Measurements from ENCODE around the gene NACC1. TPM values are rescaled to one million over a fixed set of nuclear protein-coding genes. Genes with fewer than 3 reads are reported as not detected.

NACC1 gene
- total and polyA plus RNA-seq, 7 donors: 11.9 to 63.4 (median 43.5) TPM

DNA sequence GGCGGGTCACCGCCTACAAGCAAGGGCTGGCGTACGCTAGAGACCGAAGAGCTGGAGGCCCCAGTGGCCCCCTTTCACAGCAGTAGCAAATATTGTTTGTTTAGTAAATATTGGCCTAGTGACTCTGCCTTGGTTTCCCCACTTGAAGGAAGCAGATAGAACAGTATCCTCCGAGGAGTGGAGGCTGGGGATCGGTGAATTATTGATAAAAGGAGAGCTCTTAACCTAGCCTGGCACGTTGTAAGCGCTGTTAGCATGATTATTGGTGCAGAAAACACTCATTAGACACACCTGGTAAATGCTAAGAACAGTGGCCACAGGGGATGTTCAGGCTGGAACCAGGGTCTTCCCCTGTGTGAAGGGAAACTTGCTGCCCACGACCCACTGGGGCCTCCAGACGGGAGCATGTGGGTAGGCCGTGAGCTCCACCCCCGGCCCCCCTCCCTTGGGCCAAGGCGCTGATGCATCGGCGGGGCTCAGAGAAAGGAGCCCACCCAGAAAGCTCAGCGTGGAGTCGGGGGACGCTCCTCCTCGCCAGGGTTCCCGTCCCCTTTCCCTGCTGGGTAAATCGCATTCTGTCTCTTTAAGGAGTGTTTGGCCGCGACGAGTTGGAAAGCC lies 34.4 kb downstream of the NACC1 start:
- Histone ChIP-seq H3K4me3 (peak overlapping the region; percentile 76), H3K27me3 (ENCODE audit: insufficient read depth in 3 of 3, low read length in 2 of 3) (no peaks in the 10 kb centered on the region), H3K9me3 (no peaks in the 10 kb centered on the region), H3K4me1 (peaks cover 22% of the 10 kb centered on the region), H3K27ac (peak overlapping the region; percentile 95), H3K36me3 (ENCODE audit: insufficient read depth in 1 of 2, low read depth in 1 of 2) (peaks cover 0 to 1% of the 10 kb centered on the region in 2 donors)
- TF ChIP-seq, protein P1, sequence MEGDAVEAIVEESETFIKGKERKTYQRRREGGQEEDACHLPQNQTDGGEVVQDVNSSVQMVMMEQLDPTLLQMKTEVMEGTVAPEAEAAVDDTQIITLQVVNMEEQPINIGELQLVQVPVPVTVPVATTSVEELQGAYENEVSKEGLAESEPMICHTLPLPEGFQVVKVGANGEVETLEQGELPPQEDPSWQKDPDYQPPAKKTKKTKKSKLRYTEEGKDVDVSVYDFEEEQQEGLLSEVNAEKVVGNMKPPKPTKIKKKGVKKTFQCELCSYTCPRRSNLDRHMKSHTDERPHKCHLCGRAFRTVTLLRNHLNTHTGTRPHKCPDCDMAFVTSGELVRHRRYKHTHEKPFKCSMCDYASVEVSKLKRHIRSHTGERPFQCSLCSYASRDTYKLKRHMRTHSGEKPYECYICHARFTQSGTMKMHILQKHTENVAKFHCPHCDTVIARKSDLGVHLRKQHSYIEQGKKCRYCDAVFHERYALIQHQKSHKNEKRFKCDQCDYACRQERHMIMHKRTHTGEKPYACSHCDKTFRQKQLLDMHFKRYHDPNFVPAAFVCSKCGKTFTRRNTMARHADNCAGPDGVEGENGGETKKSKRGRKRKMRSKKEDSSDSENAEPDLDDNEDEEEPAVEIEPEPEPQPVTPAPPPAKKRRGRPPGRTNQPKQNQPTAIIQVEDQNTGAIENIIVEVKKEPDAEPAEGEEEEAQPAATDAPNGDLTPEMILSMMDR (IDR thresholded peaks at IDR 0.05): no peak
- 0 to 1% (median 1%) methylated on average over 22 to 25 of the region's 25 CpGs for WGBS, 3 donors
- intact Hi-C loops (cut with DNase I): loop anchor here (5.0 kb wide), 2 partner anchors 690 to 1410 kb away; no protein-coding TSS in a partner anchor
- no peak for DNase-seq
- peak; percentile 1 to 5 (median 3) for ATAC-seq

DNA sequence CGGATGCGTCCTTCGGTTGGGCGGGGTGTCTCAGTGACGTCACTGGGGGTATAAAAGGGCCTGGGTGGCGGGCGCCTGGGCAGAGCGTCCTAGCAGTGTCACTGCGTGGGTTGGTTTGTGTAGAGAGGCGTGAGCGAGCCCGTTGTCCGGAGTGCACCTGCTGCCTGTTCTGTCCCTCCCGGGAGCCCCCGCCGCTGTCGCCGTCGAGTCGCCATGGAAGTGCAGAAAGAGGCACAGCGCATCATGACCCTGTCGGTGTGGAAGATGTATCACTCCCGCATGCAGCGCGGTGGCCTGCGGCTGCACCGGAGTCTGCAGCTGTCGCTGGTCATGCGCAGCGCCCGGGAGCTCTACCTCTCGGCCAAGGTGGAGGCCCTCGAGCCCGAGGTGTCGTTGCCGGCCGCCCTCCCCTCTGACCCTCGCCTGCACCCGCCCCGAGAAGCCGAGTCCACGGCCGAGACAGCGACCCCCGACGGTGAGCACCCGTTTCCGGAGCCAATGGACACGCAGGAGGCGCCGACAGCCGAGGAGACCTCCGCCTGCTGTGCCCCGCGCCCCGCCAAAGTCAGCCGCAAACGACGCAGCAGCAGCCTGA lies 35.0 kb downstream of the NACC1 start:
- TF ChIP-seq, protein P1 (IDR thresholded peaks at IDR 0.05): no peak
- WGBS, 3 donors: 3 to 6% (median 4%) methylated on average over 55 to 59 of the region's 59 CpGs
- H3K27ac ChIP-seq: peak overlapping the region; percentile 95
- intact Hi-C loops (cut with DNase I): loop anchor here (5.0 kb wide), 2 partner anchors 689 to 1409 kb away; no protein-coding TSS in a partner anchor
- DNase-seq: peak; percentile 93 to 97
- peak; percentile 56 to 69 (median 62) for ATAC-seq
- peaks cover 22% of the 10 kb centered on the region for H3K4me1 ChIP-seq
- no peaks in the 10 kb centered on the region for H3K27me3 ChIP-seq (ENCODE audit: insufficient read depth in 3 of 3, low read length in 2 of 3)
- H3K9me3 ChIP-seq: no peaks in the 10 kb centered on the region
- peak overlapping the region; percentile 76 for H3K4me3 ChIP-seq
- H3K36me3 ChIP-seq (ENCODE audit: insufficient read depth in 1 of 2, low read depth in 1 of 2): no peaks in the 10 kb centered on the region

DNA sequence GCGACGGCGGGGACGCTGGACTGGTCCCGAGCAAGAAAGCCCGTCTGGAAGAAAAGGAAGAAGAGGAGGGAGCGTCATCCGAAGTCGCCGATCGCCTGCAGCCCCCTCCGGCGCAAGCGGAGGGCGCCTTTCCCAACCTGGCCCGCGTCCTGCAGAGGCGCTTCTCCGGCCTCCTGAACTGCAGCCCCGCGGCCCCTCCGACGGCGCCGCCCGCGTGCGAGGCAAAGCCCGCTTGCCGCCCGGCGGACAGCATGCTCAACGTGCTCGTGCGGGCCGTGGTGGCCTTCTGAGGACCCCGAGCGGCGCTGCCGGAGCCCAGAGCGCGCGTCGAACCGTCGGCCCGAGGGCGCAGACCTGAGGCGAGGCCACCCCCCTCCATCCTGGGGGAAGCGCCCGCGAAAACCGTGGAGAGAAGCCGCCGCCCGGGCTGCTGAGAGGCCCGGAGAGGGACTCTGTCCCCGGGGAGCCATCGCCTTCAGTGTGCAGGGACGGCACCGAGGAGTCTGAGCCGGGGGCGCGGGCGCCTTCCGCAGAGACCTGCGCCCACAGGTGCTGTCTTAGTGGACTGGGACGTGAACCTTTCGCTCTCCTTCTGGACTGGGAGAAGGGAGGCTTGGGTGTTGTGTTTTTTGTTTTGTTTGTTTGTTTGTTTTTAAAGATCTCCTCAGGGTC lies 35.6 kb downstream of the NACC1 start:
- Histone ChIP-seq H3K4me3 (peak overlapping the region; percentile 76), H3K4me1 (peaks cover 18% of the 10 kb centered on the region), H3K27me3 (ENCODE audit: insufficient read depth in 3 of 3, low read length in 2 of 3) (no peaks in the 10 kb centered on the region), H3K9me3 (no peaks in the 10 kb centered on the region), H3K27ac (peak overlapping the region; percentile 95), H3K36me3 (ENCODE audit: insufficient read depth in 1 of 2, low read depth in 1 of 2) (no peaks in the 10 kb centered on the region)
- ATAC-seq (no peak), DNase-seq (peak; percentile 50 to 65)
- intact Hi-C loops (cut with DNase I): loop anchor here (5.0 kb wide), 2 partner anchors 689 to 1409 kb away; no protein-coding TSS in a partner anchor
- TF ChIP-seq, protein P1 (IDR thresholded peaks at IDR 0.05): no peak
- 23 to 34% (median 29%) methylated on average over 66 to 69 of the region's 69 CpGs for WGBS, 3 donors

DNA sequence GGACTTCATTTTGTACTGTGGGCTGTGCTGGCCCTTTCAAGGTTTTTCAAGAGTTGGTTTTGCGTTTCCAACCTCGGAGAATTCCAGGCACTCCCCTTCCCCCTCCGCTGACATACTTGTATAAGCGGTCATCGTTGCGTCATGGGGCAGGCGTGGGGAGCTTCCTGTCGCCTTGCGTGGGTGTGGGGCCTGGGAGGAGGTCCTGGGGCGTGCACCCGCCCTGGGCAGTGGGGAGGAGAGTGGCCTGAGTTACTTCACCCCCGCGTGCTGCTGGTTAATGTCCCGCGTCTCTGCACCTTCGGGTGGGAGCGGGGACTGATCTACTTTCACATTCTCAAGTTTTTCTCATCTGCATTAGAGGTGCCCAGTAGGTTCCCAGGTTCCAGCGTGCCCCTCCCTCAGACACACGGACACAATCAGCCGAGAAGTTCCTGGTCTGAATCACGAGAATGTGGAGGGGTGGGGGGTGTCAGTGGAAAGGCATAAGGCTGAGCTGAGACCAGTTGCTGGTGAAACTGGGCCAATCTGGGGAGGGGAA lies 36.2 kb downstream of the NACC1 start:
- no peaks in the 10 kb centered on the region for H3K9me3 ChIP-seq
- peaks cover 12% of the 10 kb centered on the region for H3K4me1 ChIP-seq
- peak overlapping the region; percentile 76 for H3K4me3 ChIP-seq
- H3K27me3 ChIP-seq (ENCODE audit: insufficient read depth in 3 of 3, low read length in 2 of 3): no peaks in the 10 kb centered on the region
- TF ChIP-seq, protein P1 (IDR thresholded peaks at IDR 0.05): no peak
- 30 to 42% (median 39%) methylated on average over 21 of the region's 21 CpGs for WGBS, 3 donors
- H3K27ac ChIP-seq: peak overlapping the region; percentile 95
- DNase-seq (peak; percentile 94 to 96), ATAC-seq (peak in 1 of 4 donors; percentile 10)
- H3K36me3 ChIP-seq (ENCODE audit: insufficient read depth in 1 of 2, low read depth in 1 of 2): no peaks in the 10 kb centered on the region
- intact Hi-C loops (cut with DNase I): loop anchor here (5.0 kb wide), 2 partner anchors 688 to 1408 kb away; no protein-coding TSS in a partner anchor

All from psoas muscle (tissue), 8 donors.